Measurements from ENCODE around the gene USP44.

Gene USP44

GRCh38 chr12:95481888-95482287, 69.4 kb downstream of the USP44 start:
- Histone ChIP-seq H3K36me3 (peaks cover 5% of the 10 kb centered on the region), H3K27ac (no peak overlapping the region)
- no peak for TF ChIP-seq CTCF (IDR thresholded peaks at IDR 0.05)

GRCh38 chr12:95481072-95481471, 70.2 kb downstream of the USP44 start:
- TF ChIP-seq CTCF (IDR thresholded peaks at IDR 0.05) = no peak
- no peaks in the 10 kb centered on the region for H3K9me3 ChIP-seq
- no peak overlapping the region for H3K27ac ChIP-seq
- no peaks in the 10 kb centered on the region for H3K36me3 ChIP-seq
- H3K4me1 ChIP-seq (ENCODE audit: control insufficient read depth in 1 of 2, insufficient read depth in 1 of 2, low read depth in 1 of 2, low read length in 1 of 2) = no peaks in the 10 kb centered on the region
- H3K27me3 ChIP-seq = no peaks in the 10 kb centered on the region
- no peak overlapping the region for H3K4me3 ChIP-seq (ENCODE audit: low read depth in 1 of 2, low read length in 1 of 2)

More at GRCh38 chr12:95481888-95482287, 69.4 kb downstream of the USP44 start:
- no peaks in the 10 kb centered on the region for H3K27me3 ChIP-seq
- no peaks in the 10 kb centered on the region for H3K4me1 ChIP-seq (ENCODE audit: control insufficient read depth in 1 of 2, insufficient read depth in 1 of 2, low read depth in 1 of 2, low read length in 1 of 2)
- H3K4me3 ChIP-seq (ENCODE audit: low read depth in 1 of 2, low read length in 1 of 2) = no peak overlapping the region
- H3K9me3 ChIP-seq = no peaks in the 10 kb centered on the region

- Histone ChIP-seq H3K27ac (no peak overlapping the region), H3K4me3 (ENCODE audit: low read depth in 1 of 2, low read length in 1 of 2) (no peak overlapping the region), H3K36me3 (no peaks in the 10 kb centered on the region), H3K27me3 (no peaks in the 10 kb centered on the region), H3K9me3 (no peaks in the 10 kb centered on the region), H3K4me1 (ENCODE audit: control insufficient read depth in 1 of 2, insufficient read depth in 1 of 2, low read depth in 1 of 2, low read length in 1 of 2) (peaks cover under 1 to 2% of the 10 kb centered on the region in 2 experiments)
- no peak for TF ChIP-seq CTCF (IDR thresholded peaks at IDR 0.05)
Observed at GRCh38 chr12:95480230-95480629, 71.0 kb downstream of the USP44 start.

GRCh38 chr12:95474660-95474958, 76.7 kb downstream of the USP44 start:
- Histone ChIP-seq H3K27me3 (peaks cover 15% of the 10 kb centered on the region), H3K9me3 (no peaks in the 10 kb centered on the region), H3K27ac (no peak overlapping the region), H3K4me3 (ENCODE audit: low read depth in 1 of 2, low read length in 1 of 2) (peak overlapping the region; percentile 70 to 78), H3K36me3 (no peaks in the 10 kb centered on the region), H3K4me1 (ENCODE audit: control insufficient read depth in 1 of 2, insufficient read depth in 1 of 2, low read depth in 1 of 2, low read length in 1 of 2) (peaks cover 22% of the 10 kb centered on the region in 2 experiments)
- no peak for TF ChIP-seq CTCF (IDR thresholded peaks at IDR 0.05)

GRCh38 chr12:95473884-95474659, 77.2 kb downstream of the USP44 start, which contains the start of gene METAP2:
Gene METAP2 (plus strand): TSS chr12:95474152. CDS start chr12:95474180, 28 bp downstream.
- H3K27me3 ChIP-seq = peaks cover 15% of the 10 kb centered on the region
- H3K4me3 ChIP-seq (ENCODE audit: low read depth in 1 of 2, low read length in 1 of 2) = peak within 1 kb of the TSS; percentile 70 to 78
- no peak for TF ChIP-seq CTCF (IDR thresholded peaks at IDR 0.05)
- peaks cover 22% of the 10 kb centered on the region in 2 experiments for H3K4me1 ChIP-seq (ENCODE audit: control insufficient read depth in 1 of 2, insufficient read depth in 1 of 2, low read depth in 1 of 2, low read length in 1 of 2)
- H3K9me3 ChIP-seq = no peaks in the 10 kb centered on the region
- no peaks in the 10 kb centered on the region for H3K36me3 ChIP-seq
- H3K27ac ChIP-seq = peak within 1 kb of the TSS; percentile 74

Measured in neutrophil (primary cell).